IPS-NIHi7 (cell line): Measurements from ENCODE around the gene MTMR4.
"Not testable (repeated sequence)": the region's sequence is repeated elsewhere in the genome, so short reads cannot be mapped to it uniquely, and the experiment has no call there.

Experiments
- DNase-seq: peaks from one replicate; pipeline ENCODE4 v3.0.0; 2012; ENCODE audit warnings: mixed read lengths; ENCODE audit errors: extremely low spot score

Gene MTMR4

GRCh38 chr17:58492238-58493121 lies 22.0 kb downstream of the MTMR4 start:
- no peak for DNase-seq

- DNase-seq = no peak
These were observed 22.9 kb downstream of the MTMR4 start for GRCh38 chr17:58491510-58492045.

- no peak for DNase-seq
These were observed 26.0 kb downstream of the MTMR4 start for GRCh38 chr17:58488428-58488890.

GRCh38 chr17:58487589-58488427 lies 26.6 kb downstream of the MTMR4 start, which contains the start of gene HSF5:
Gene HSF5, minus strand, starts transcription at chr17:58488408. Its CDS starts 134 bp downstream, at chr17:58488274.
- peak; percentile 58 for DNase-seq

- DNase-seq = no peak
These were observed 29.8 kb downstream of the MTMR4 start for GRCh38 chr17:58484600-58484999.

GRCh38 chr17:58481798-58482197 lies 32.6 kb downstream of the MTMR4 start:
- not testable (repeated sequence) for DNase-seq

- no peak for DNase-seq
These were observed 34.3 kb downstream of the MTMR4 start for GRCh38 chr17:58480090-58480489.

- DNase-seq = no peak
These were observed 37.6 kb downstream of the MTMR4 start for GRCh38 chr17:58476812-58477211.

- DNase-seq = no peak
These were observed 38.5 kb downstream of the MTMR4 start for GRCh38 chr17:58475985-58476384.

GRCh38 chr17:58470356-58470755 lies 44.1 kb downstream of the MTMR4 start:
- no peak for DNase-seq

- no peak for DNase-seq
These were observed 45.5 kb downstream of the MTMR4 start for GRCh38 chr17:58468944-58469343.

GRCh38 chr17:58455491-58455890 lies 58.9 kb downstream of the MTMR4 start:
- no peak for DNase-seq

GRCh38 chr17:58452738-58453137 lies 61.7 kb downstream of the MTMR4 start:
- no peak for DNase-seq

- DNase-seq = peak; percentile 85
These were observed 67.1 kb downstream of the MTMR4 start for GRCh38 chr17:58447039-58447975.

GRCh38 chr17:58446086-58446485 lies 68.4 kb downstream of the MTMR4 start:
- peak; percentile 17 for DNase-seq
